ENCODE results near the gene TSPAN7.

GRCh38 chrX:38516196-38516774, 45.1 kb upstream of the TSPAN7 start:
- TF ChIP-seq CTCF (conservative IDR thresholded peaks at IDR 0.05 in 1 of 2, IDR thresholded peaks at IDR 0.05 in 1 of 2; ENCODE audit: low read depth in 1 of 2, low read length in 2 of 2), result no peak
- TF ChIP-seq EZH2 (IDR thresholded peaks at IDR 0.05; ENCODE audit: low read length, missing control alignments), result no peak
